Measurements from ENCODE around the gene DPF3.

The DPF3 gene

GRCh38 chr14:72685456-72685855 lies 208.4 kb downstream of the DPF3 start:
- DNase-seq (no peak), ATAC-seq (replicated peaks) (no peak)
- Mint-ChIP-seq H3K9me3 (peaks cover 0 to 3% of the 10 kb centered on the region in 2 donors), H3K36me3 (peaks cover 5 to 39% of the 10 kb centered on the region in 2 donors), H3K4me1 (no peaks in the 10 kb centered on the region), H3K27me3 (no peaks in the 10 kb centered on the region), H3K4me3 (no peak overlapping the region), H3K27ac (no peak overlapping the region)

GRCh38 chr14:72683787-72684186 lies 210.1 kb downstream of the DPF3 start:
- DNase-seq, result no peak
- Mint-ChIP-seq H3K9me3 (peaks cover 0 to 3% of the 10 kb centered on the region in 2 donors), H3K4me1 (no peaks in the 10 kb centered on the region), H3K27me3 (no peaks in the 10 kb centered on the region), H3K27ac (no peak overlapping the region), H3K4me3 (no peak overlapping the region), H3K36me3 (peaks cover 5 to 36% of the 10 kb centered on the region in 2 donors)
- ATAC-seq (replicated peaks), result no peak

DNA sequence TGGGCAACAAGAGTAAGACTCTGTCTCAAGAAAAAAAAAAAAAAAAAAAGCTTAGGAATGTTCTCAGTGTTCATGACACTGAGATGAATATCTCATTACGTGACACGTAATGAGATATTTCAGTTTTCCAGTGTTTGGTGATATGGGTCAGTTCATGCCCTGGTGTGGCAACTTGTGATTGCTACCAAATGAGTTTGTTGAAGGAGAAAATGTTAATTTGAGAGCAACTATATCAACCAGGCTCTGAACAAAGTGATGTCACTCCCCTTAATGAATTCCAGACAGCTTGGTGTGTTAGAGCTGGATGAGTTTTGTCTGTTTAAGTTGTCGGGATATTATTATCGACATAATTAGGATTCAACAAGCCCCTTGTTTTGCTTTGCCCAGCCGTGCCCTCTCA lies 211.7 kb downstream of the DPF3 start:
- H3K9me3 Mint-ChIP-seq, result peaks cover 0 to 3% of the 10 kb centered on the region in 2 donors
- DNase-seq (no peak), ATAC-seq (replicated peaks) (no peak)
- H3K36me3 Mint-ChIP-seq, result peaks cover 5 to 28% of the 10 kb centered on the region in 2 donors
- H3K4me1 Mint-ChIP-seq, result peaks cover 3 to 10% of the 10 kb centered on the region in 2 donors
- no peak overlapping the region for H3K27ac Mint-ChIP-seq
- H3K4me3 Mint-ChIP-seq, result no peak overlapping the region
- no peaks in the 10 kb centered on the region for H3K27me3 Mint-ChIP-seq

DNA sequence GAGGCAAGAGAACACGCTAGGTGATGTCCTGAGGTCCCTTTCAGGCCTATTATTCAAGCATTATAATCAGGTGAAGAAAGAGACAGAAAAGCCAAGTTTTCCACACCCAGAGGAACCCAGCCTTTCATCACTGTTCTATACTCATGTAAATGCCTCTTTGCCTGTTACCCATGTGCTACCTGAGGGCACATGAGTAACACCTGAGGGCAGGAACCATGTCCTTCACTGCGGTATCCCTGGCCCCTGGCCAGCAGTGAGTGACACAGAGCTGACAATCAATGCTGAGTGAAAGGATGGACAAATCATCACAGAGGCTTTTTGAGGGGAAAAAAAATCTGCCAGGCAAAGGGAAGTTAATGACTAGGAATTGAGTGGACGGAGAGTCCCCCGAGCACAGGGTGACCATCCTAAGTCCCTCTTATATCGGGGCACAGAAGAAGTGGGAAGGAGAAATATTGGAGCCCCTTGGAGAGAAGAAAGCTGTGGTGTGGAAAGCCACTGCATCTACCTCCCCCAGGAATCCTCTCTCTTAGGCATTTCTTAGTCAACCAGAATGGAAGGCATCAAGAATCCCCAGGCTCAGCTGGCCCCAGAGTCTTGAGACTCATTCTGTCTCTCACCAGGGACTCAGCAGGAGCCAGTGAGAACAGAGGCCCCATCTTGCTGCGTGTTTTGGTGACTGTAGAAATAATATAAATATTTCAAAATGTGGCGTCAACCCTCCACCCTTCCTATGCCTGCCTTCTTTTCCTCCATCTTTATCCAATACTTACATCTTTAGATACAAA lies 212.9 kb downstream of the DPF3 start:
- Mint-ChIP-seq H3K4me3 (no peak overlapping the region), H3K9me3 (peaks cover 5 to 6% of the 10 kb centered on the region in 2 donors), H3K27me3 (no peaks in the 10 kb centered on the region), H3K27ac (no peak overlapping the region), H3K36me3 (peaks cover 12 to 32% of the 10 kb centered on the region in 2 donors), H3K4me1 (peaks cover 3 to 21% of the 10 kb centered on the region in 2 donors)
- DNase-seq (no peak), ATAC-seq (replicated peaks) (no peak)

- Mint-ChIP-seq H3K4me3 (no peak overlapping the region), H3K36me3 (peaks cover 11 to 23% of the 10 kb centered on the region in 2 donors), H3K9me3 (peaks cover 2 to 6% of the 10 kb centered on the region in 2 donors), H3K27me3 (no peaks in the 10 kb centered on the region), H3K27ac (no peak overlapping the region), H3K4me1 (peaks cover 15 to 35% of the 10 kb centered on the region in 2 donors)
- no peak for ATAC-seq (replicated peaks)
- no peak for DNase-seq
Measured at GRCh38 chr14:72679536-72680151, 214.3 kb downstream of the DPF3 start.

GRCh38 chr14:72679141-72679535 lies 214.8 kb downstream of the DPF3 start:
- ATAC-seq (replicated peaks), result no peak
- Mint-ChIP-seq H3K27ac (no peak overlapping the region), H3K4me3 (no peak overlapping the region), H3K4me1 (peaks cover 17 to 38% of the 10 kb centered on the region in 2 donors), H3K9me3 (peaks cover 2 to 6% of the 10 kb centered on the region in 2 donors), H3K36me3 (peaks cover 11 to 21% of the 10 kb centered on the region in 2 donors), H3K27me3 (no peaks in the 10 kb centered on the region)
- no peak for DNase-seq

- peaks cover 15 to 22% of the 10 kb centered on the region in 2 donors for H3K36me3 Mint-ChIP-seq
- H3K27ac Mint-ChIP-seq, result no peak overlapping the region
- no peak for DNase-seq
- no peak overlapping the region for H3K4me3 Mint-ChIP-seq
- peaks cover 23 to 46% of the 10 kb centered on the region in 2 donors for H3K4me1 Mint-ChIP-seq
- no peaks in the 10 kb centered on the region for H3K27me3 Mint-ChIP-seq
- H3K9me3 Mint-ChIP-seq, result peaks cover 2 to 6% of the 10 kb centered on the region in 2 donors
- no peak for ATAC-seq (replicated peaks)
Measured at GRCh38 chr14:72678356-72678755, 215.5 kb downstream of the DPF3 start.

GRCh38 chr14:72677664-72678063 lies 216.2 kb downstream of the DPF3 start:
- Mint-ChIP-seq H3K27me3 (no peaks in the 10 kb centered on the region), H3K27ac (no peak overlapping the region), H3K4me1 (peaks cover 26 to 51% of the 10 kb centered on the region in 2 donors), H3K36me3 (peaks cover 14 to 20% of the 10 kb centered on the region in 2 donors), H3K9me3 (peaks cover 2 to 6% of the 10 kb centered on the region in 2 donors), H3K4me3 (no peak overlapping the region)
- DNase-seq, result no peak
- peak; percentile 84 to 92 for ATAC-seq (replicated peaks)

DNA sequence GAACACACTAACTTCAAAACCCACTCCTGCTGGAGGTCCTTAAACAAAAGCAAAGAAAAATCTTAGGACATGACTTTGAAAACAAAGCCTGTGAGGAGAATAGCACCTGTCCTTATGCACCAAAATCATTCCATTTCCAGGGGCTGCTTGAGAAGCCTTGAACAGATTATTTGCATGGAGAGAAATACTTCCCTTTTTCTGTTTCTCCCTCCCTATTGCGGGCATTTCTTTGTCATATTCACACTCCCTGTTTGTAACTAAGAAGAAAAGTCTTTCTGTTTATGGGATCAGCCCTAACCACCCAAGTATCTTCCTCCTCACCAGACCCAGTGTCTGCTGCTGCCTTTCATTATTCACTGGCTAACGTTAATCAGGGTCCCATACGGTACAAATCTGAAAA lies 218.8 kb downstream of the DPF3 start:
- Mint-ChIP-seq H3K27me3 (no peaks in the 10 kb centered on the region), H3K36me3 (peaks cover 15 to 30% of the 10 kb centered on the region in 2 donors), H3K9me3 (peaks cover 2 to 6% of the 10 kb centered on the region in 2 donors), H3K27ac (no peak overlapping the region), H3K4me3 (peak overlapping the region in 1 of 2 donors; percentile 8), H3K4me1 (peaks cover 28 to 61% of the 10 kb centered on the region in 2 donors)
- ATAC-seq (replicated peaks) (peak; percentile 41 to 48), DNase-seq (no peak)

DNA sequence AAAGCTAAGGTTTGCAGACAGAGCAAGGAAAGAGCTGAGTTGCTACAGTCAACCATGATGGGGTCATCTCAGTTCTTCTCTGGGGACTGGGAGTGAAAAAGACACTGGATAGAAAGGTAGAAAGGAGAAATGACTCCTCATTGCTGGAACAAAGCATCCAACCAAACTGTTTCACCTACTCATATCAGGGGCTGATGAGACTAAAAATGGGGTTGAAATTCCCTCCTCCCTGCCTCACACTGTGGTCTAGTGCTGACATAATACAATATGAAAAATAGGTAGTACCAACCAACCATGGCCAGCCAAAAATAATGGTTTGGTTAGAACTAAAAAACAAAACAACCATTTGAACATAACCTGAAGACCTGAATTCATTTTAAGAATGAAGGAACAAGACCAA lies 220.7 kb downstream of the DPF3 start:
- no peaks in the 10 kb centered on the region for H3K27me3 Mint-ChIP-seq

DNA sequence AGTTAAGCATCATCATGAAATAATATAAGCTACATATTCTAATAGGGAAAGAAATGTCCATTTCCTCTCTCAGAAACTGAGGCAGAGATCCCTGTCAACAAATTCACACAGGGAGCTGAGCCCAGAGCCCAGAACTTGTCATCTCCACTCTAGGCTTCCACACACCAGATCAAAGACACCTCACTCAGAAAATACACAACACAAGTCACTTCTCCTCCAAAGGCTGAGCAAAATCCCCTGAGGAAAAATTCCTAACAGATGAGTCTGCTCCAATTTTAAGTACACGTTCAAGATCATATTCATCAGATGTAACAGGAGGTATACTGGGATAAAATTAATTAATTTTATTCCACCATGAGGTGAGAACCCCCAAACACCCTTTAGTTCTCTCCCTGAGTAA lies 227.3 kb downstream of the DPF3 start:
- DNase-seq (no peak), ATAC-seq (replicated peaks) (no peak)
- no peak overlapping the region for H3K4me3 Mint-ChIP-seq
- peak overlapping the region; percentile 14 for H3K27ac Mint-ChIP-seq
- peaks cover 0 to 2% of the 10 kb centered on the region in 2 donors for H3K9me3 Mint-ChIP-seq
- peaks cover 17 to 29% of the 10 kb centered on the region in 2 donors for H3K36me3 Mint-ChIP-seq
- H3K27me3 Mint-ChIP-seq, result no peaks in the 10 kb centered on the region
- H3K4me1 Mint-ChIP-seq, result peaks cover 11 to 29% of the 10 kb centered on the region in 2 donors

More for the DNA sequence above, 220.7 kb downstream of the DPF3 start:
- Mint-ChIP-seq H3K9me3 (peaks cover 2 to 6% of the 10 kb centered on the region in 2 donors), H3K27ac (no peak overlapping the region), H3K4me1 (peaks cover 30 to 65% of the 10 kb centered on the region in 2 donors), H3K36me3 (peaks cover 24 to 41% of the 10 kb centered on the region in 2 donors), H3K4me3 (no peak overlapping the region)
- peak; percentile 46 to 50 for ATAC-seq (replicated peaks)
- no peak for DNase-seq

- ATAC-seq (replicated peaks), result peak in 1 of 2 donors; percentile 46
- Mint-ChIP-seq H3K4me3 (no peak overlapping the region), H3K9me3 (peaks cover 0 to 2% of the 10 kb centered on the region in 2 donors), H3K27me3 (no peaks in the 10 kb centered on the region), H3K36me3 (peaks cover 15 to 17% of the 10 kb centered on the region in 2 donors), H3K4me1 (peaks cover 11 to 23% of the 10 kb centered on the region in 2 donors), H3K27ac (no peak overlapping the region)
- no peak for DNase-seq
Measured at GRCh38 chr14:72665259-72665658, 228.6 kb downstream of the DPF3 start.

DNA sequence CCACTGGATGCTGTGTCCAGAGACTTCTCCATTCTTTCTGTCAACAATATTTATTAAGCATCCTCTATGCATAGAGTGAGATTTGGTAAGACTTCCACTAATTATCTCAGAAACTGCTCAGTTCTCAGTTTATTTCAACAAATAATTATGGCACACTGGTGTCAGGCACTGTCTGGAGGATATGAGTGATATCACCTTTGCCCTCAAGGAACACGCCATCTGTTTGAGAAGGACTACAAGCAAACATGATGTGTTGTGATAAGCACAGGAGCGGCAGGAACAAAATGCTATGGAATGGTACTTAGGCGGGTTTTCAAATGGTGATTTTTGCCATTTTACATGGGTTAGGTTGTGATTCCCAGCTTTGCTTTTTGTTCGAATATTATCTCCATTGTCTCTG lies 229.2 kb downstream of the DPF3 start:
- peaks cover 11% of the 10 kb centered on the region in 2 donors for H3K36me3 Mint-ChIP-seq
- no peak overlapping the region for H3K27ac Mint-ChIP-seq
- peaks cover 8 to 18% of the 10 kb centered on the region in 2 donors for H3K4me1 Mint-ChIP-seq
- ATAC-seq (replicated peaks) (no peak), DNase-seq (no peak)
- H3K9me3 Mint-ChIP-seq, result peaks cover 0 to 2% of the 10 kb centered on the region in 2 donors
- no peaks in the 10 kb centered on the region for H3K27me3 Mint-ChIP-seq
- no peak overlapping the region for H3K4me3 Mint-ChIP-seq

GRCh38 chr14:72663956-72664650 lies 229.8 kb downstream of the DPF3 start:
- H3K4me3 Mint-ChIP-seq, result no peak overlapping the region
- ATAC-seq (replicated peaks) (no peak), DNase-seq (no peak)
- peaks cover 6% of the 10 kb centered on the region in 2 donors for H3K36me3 Mint-ChIP-seq
- no peak overlapping the region for H3K27ac Mint-ChIP-seq
- no peaks in the 10 kb centered on the region for H3K27me3 Mint-ChIP-seq
- peaks cover 0 to 2% of the 10 kb centered on the region in 2 donors for H3K9me3 Mint-ChIP-seq
- peaks cover 8 to 18% of the 10 kb centered on the region in 2 donors for H3K4me1 Mint-ChIP-seq
